Measurements from ENCODE around the gene CDKN2B.
"Not testable (repeated sequence)": the region's sequence is repeated elsewhere in the genome, so short reads cannot be mapped to it uniquely, and the experiment has no call there.

The CDKN2B gene

GRCh38 chr9:21966140-21966851 lies 42.8 kb downstream of the CDKN2B start:
- no peak overlapping the region for H3K4me3 ChIP-seq (ENCODE audit: low read length)
- no peak for DNase-seq (ENCODE audit: low read depth)

GRCh38 chr9:21965401-21965951 lies 43.6 kb downstream of the CDKN2B start:
- peak overlapping the region; percentile 54 for H3K4me3 ChIP-seq (ENCODE audit: low read length)
- TF ChIP-seq CTCF (conservative IDR thresholded peaks at IDR 0.05; ENCODE audit: low read depth, low read length): peak; percentile 76
- DNase-seq (ENCODE audit: low read depth): peak; percentile 56

More at GRCh38 chr9:21966140-21966851, 42.8 kb downstream of the CDKN2B start:
- no peak for TF ChIP-seq CTCF (conservative IDR thresholded peaks at IDR 0.05; ENCODE audit: low read depth, low read length)

- peak; percentile 61 for DNase-seq (ENCODE audit: low read depth)
- peak overlapping the region; percentile 54 for H3K4me3 ChIP-seq (ENCODE audit: low read length)
- TF ChIP-seq CTCF (conservative IDR thresholded peaks at IDR 0.05; ENCODE audit: low read depth, low read length): no peak
These were observed 44.1 kb downstream of the CDKN2B start for GRCh38 chr9:21964925-21965385.

GRCh38 chr9:21961569-21961968 lies 47.5 kb downstream of the CDKN2B start:
- TF ChIP-seq CTCF (conservative IDR thresholded peaks at IDR 0.05; ENCODE audit: low read depth, low read length): no peak
- no peak overlapping the region for H3K4me3 ChIP-seq (ENCODE audit: low read length)
- no peak for DNase-seq (ENCODE audit: low read depth)

- H3K4me3 ChIP-seq (ENCODE audit: low read length); DNase-seq (ENCODE audit: low read depth): not testable (repeated sequence)
These were observed 49.8 kb downstream of the CDKN2B start for GRCh38 chr9:21959268-21959667.

- DNase-seq (ENCODE audit: low read depth): no peak
- H3K4me3 ChIP-seq (ENCODE audit: low read length): no peak overlapping the region
- no peak for TF ChIP-seq CTCF (conservative IDR thresholded peaks at IDR 0.05; ENCODE audit: low read depth, low read length)
These were observed 50.3 kb downstream of the CDKN2B start for GRCh38 chr9:21958833-21959232.
